Lung (tissue), 12 donors: Measurements from ENCODE around the gene FRYL. TPM values are rescaled to one million over a fixed set of nuclear protein-coding genes. Genes with fewer than 3 reads are reported as not detected.
"Not testable (repeated sequence)": the region's sequence is repeated elsewhere in the genome, so short reads cannot be mapped to it uniquely, and the experiment has no call there.

ENCODE experiments used
- ATAC-seq: fragments of 200-7000 bp; cut with Tn5 transposase; one replicate; pipeline ENCODE4 v1.9.1; 2020; ENCODE audit warnings: moderate number of reproducible peaks; ENCODE audit not compliant: insufficient read depth, low FRiP score
- DNase-seq, 3 donors: peaks; one replicate each; pipeline ENCODE4 v3.0.0-alpha.2; 2013 to 2017
- H3K27ac ChIP-seq, 2 donors: one replicate each; pipeline ENCODE4 v1.5.1; 2013; ENCODE audit warnings: mild to moderate bottlenecking in 2 of 2, moderate library complexity in 2 of 2, control low read depth in 1 of 2, inconsistent platforms in 1 of 2, low read depth in 1 of 2, low read length in 1 of 2
- H3K27me3 ChIP-seq, 3 donors: one replicate each; pipeline ENCODE4 v1.5.1; 2013; ENCODE audit warnings: low read length in 2 of 3; ENCODE audit not compliant: control insufficient read depth in 3 of 3, insufficient read depth in 3 of 3
- H3K36me3 ChIP-seq, 4 donors: one replicate each; pipeline ENCODE4 v1.5.1; 2013; ENCODE audit warnings: low read length in 4 of 4, mild to moderate bottlenecking in 1 of 4, moderate library complexity in 1 of 4; ENCODE audit not compliant: control insufficient read depth in 4 of 4, insufficient read depth in 4 of 4
- H3K4me1 ChIP-seq, 5 donors: one replicate each; pipeline ENCODE4 v1.5.1; 2013; ENCODE audit warnings: low read length in 5 of 5, mild to moderate bottlenecking in 2 of 5, moderate library complexity in 1 of 5; ENCODE audit not compliant: control insufficient read depth in 5 of 5, insufficient read depth in 5 of 5
- H3K4me3 ChIP-seq: one replicate; pipeline ENCODE4 v1.5.1; 2013; ENCODE audit warnings: mild to moderate bottlenecking, control low read depth, moderate library complexity
- H3K9ac ChIP-seq, 2 donors: one replicate each; pipeline ENCODE4 v1.5.1; 2013; ENCODE audit warnings: low read length in 2 of 2, control low read depth in 1 of 2; ENCODE audit not compliant: insufficient read depth in 1 of 2
- H3K9me3 ChIP-seq, 4 donors: one replicate each; pipeline ENCODE4 v1.5.1; 2013; ENCODE audit warnings: low read length in 3 of 4, mild to moderate bottlenecking in 1 of 4, moderate library complexity in 1 of 4; ENCODE audit not compliant: control insufficient read depth in 4 of 4, insufficient read depth in 3 of 4
- WGBS, 2 donors: extraction: QIAGEN DNeasy Blood & Tissue Kit; methylation state at CpG; one replicate each; pipeline ENCODE4 v1.1.7; 2013; 5-methylcytosine and 5-hydroxymethylcytosine counted together
- polyA plus RNA-seq, 2 donors: library from polyadenylated mRNA; stranded (reverse); fragments of 200-250 nt; gene quantifications; one replicate each; pipeline ENCODE4 v1.2.1, GENCODE V29; 2013
- total RNA-seq, 2 donors: library from RNA; depleted of rRNA in 1 of 2; stranded (reverse); fragments of >200 nt in 1 of 2; gene quantifications; one replicate each; pipeline ENCODE4 v1.2.1, GENCODE V29; 2014 to 2021
- TF ChIP-seq, protein P1 (sequence below): IDR thresholded peaks from 2 replicates; pipeline ENCODE4 v1.5.1; 2012; ENCODE audit warnings: mild to moderate bottlenecking; ENCODE audit errors: control extremely low read depth, extremely low read depth
- donor health status: control.
- donor health status: control.
- donor health status: Bipolar disorder and iron deficiency.
- donor health status: healthy.
- donor health status: DM: yes; HTN: yes; CAD: no.

The FRYL gene
- total and polyA plus RNA-seq, 4 donors: 12.6 to 188 (median 31.7) TPM

DNA sequence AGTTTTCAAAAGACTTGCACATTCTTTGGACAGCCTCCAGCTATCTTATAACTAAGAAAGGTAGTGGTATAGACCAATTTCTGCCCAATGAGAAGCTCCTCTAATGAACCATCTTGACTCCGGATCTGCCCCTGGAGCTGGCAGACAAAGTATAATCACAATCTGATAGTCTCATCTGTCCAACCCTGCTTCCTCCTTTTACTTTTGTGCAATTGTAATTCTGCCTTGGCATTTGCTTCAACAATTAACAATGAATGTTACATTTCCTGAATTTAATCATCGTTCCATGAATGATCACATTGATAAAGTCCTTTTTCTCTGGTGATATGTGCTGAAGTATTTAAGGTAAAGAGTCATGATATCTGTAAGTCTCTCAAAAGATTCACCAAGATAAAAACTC lies 27.8 kb downstream of the FRYL start:
- TF ChIP-seq, protein P1, sequence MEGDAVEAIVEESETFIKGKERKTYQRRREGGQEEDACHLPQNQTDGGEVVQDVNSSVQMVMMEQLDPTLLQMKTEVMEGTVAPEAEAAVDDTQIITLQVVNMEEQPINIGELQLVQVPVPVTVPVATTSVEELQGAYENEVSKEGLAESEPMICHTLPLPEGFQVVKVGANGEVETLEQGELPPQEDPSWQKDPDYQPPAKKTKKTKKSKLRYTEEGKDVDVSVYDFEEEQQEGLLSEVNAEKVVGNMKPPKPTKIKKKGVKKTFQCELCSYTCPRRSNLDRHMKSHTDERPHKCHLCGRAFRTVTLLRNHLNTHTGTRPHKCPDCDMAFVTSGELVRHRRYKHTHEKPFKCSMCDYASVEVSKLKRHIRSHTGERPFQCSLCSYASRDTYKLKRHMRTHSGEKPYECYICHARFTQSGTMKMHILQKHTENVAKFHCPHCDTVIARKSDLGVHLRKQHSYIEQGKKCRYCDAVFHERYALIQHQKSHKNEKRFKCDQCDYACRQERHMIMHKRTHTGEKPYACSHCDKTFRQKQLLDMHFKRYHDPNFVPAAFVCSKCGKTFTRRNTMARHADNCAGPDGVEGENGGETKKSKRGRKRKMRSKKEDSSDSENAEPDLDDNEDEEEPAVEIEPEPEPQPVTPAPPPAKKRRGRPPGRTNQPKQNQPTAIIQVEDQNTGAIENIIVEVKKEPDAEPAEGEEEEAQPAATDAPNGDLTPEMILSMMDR: no peak
- Histone ChIP-seq H3K36me3 (peaks cover 0 to 3% (median 0%) of the 10 kb centered on the region in 4 donors), H3K27me3 (no peaks in the 10 kb centered on the region), H3K27ac (no peak overlapping the region), H3K4me3 (no peak overlapping the region), H3K9ac (no peak overlapping the region), H3K4me1 (peaks cover 0 to 19% (median 10%) of the 10 kb centered on the region in 5 donors), H3K9me3 (no peaks in the 10 kb centered on the region)
- 13 to 46% methylated on average over 2 of the region's 2 CpGs for whole genome bisulfite sequencing, 2 donors
- ATAC-seq (no peak), DNase-seq (no peak)

DNA sequence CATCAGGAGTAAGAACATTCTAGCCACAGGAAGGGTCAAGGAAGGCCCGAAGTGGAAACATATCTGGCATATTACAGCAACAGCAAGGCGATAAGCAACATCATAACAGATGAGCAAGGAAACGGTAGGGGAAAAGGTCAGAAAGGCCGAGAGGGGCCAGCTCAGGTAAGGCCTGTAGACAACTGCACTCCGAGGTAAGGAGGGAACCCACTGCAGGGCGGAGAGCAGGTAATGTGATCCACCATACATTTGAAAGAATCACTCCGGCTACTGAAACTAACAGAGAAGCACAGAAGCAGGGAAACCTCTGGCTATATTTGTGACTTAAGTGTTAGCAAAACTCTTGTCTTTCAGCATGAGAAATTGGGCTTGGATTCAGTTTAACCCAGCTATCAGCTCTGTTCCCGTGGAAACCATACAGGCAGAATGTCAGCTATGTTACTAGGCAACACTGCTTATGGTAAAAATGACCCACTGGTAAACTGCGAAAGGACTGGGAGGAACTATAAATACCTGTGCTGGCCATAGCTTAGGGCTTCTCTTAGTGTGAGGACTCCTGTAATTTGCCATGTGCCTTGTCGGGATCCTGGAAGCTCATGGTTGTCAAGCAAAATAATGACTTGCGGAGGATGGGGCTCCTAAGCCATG lies 31.0 kb downstream of the FRYL start:
- Histone ChIP-seq H3K27ac (no peak overlapping the region), H3K4me1 (peaks cover 0 to 19% (median 8%) of the 10 kb centered on the region in 5 donors), H3K9ac (no peak overlapping the region), H3K4me3 (no peak overlapping the region), H3K36me3 (peaks cover 0 to 3% (median 0%) of the 10 kb centered on the region in 4 donors), H3K9me3 (no peaks in the 10 kb centered on the region), H3K27me3 (no peaks in the 10 kb centered on the region)
- TF ChIP-seq, protein P1: no peak
- DNase-seq (peak; percentile 19 to 46 (median 39)), ATAC-seq (no peak)
- 87 to 88% methylated on average over 11 of the region's 11 CpGs for WGBS, 2 donors

DNA sequence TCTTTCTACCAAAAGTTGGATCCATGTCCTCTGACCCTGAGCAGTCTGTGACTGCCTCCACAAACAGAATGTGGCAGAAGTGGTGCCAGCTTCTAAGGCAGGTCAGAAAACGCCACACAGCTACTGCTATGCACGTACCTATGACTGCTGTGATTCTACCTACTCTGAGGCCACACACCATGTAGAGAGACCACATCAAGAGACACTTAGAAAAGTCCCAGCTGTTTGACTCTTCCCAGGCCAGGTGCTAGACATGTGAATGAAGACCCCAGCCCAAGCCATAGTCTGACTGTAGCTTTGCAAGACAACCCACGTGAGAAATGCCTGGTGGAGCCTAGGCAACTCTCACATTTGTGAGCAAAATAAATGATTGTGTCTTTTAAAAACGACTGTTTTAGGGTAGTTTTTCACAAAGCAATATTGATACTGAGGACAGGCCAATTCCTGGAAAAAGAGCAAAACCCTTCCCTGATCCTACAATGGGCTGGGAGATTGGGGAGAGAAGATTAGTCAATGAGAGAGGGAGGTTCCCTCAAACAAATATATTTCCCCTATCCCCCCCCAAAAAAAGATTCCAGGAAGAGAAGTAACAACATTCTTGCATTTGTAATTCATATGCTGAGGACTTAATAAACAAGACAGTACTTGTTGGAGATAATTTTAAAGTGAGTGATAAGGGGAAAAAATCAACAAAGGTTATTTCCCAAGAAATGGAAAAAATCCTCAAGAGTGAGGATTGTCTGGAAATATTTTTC lies 33.3 kb downstream of the FRYL start:
- Histone ChIP-seq H3K27ac (no peak overlapping the region), H3K4me3 (no peak overlapping the region), H3K27me3 (no peaks in the 10 kb centered on the region), H3K4me1 (peaks cover 0 to 21% (median 2%) of the 10 kb centered on the region in 5 donors), H3K9me3 (no peaks in the 10 kb centered on the region), H3K9ac (no peak overlapping the region), H3K36me3 (peaks cover 0 to 3% (median 0%) of the 10 kb centered on the region in 4 donors)
- TF ChIP-seq, protein P1: no peak
- no peak for DNase-seq
- no peak for ATAC-seq
- WGBS, 2 donors: 68% methylated on average over 4 of the region's 4 CpGs

DNA sequence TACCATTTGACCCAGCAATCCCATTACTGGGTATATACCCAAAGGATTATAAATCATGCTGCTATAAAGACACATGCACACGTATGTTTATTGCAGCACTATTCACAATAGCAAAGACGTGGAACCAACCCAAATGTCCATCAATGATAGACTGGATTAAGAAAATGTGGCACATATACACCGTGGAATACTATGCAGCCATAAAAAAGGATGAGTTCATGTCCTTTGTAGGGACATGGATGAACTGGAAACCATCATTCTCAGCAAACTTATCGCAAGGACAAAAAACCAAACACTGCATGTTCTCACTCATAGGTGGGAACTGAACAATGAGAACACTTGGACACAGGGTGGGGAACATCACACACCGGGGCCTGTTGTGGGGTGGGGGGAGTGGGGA lies 34.9 kb downstream of the FRYL start:
- H3K4me3 ChIP-seq: not testable (repeated sequence)

More for the DNA sequence above, 34.9 kb downstream of the FRYL start:
- ATAC-seq, DNase-seq, H3K36me3 ChIP-seq, H3K27me3 ChIP-seq, H3K9ac ChIP-seq, H3K27ac ChIP-seq, H3K9me3 ChIP-seq: not testable (repeated sequence)
- 95 to 100% methylated on average over 5 of the region's 5 CpGs for WGBS, 2 donors
- peaks cover 0 to 20% (median 0%) of the 10 kb centered on the region in 5 donors for H3K4me1 ChIP-seq
